Neural progenitor cell (in vitro differentiated cells): ENCODE measurements around the gene EPB41L4B. TPM values are rescaled to one million over a fixed set of nuclear protein-coding genes. Genes with fewer than 3 reads are reported as not detected.
"Not testable (repeated sequence)": the region's sequence is repeated elsewhere in the genome, so short reads cannot be mapped to it uniquely, and the experiment has no call there.

Experiments
- DNase-seq: peaks from one replicate; pipeline ENCODE4 v3.0.0-alpha.2; 2016; ENCODE audit warnings: low spot score
- H2AFZ ChIP-seq: fragments of 200-600 bp; sonication (generic); replicated peaks from 2 replicates; pipeline ENCODE4 v1.6.1; 2016; ENCODE audit warnings: antibody characterized with exemption
- H3F3A ChIP-seq: fragments of 200-600 bp; sonication (generic); 2 replicates; pipeline ENCODE4 v1.6.1; 2016; ENCODE audit warnings: antibody characterized with exemption, low read depth
- H3K27ac ChIP-seq: fragments of 200-600 bp; sonication (generic); 2 replicates; pipeline ENCODE4 v1.5.1; 2016; ENCODE audit warnings: mild to moderate bottlenecking
- H3K27me3 ChIP-seq: fragments of 200-600 bp; sonication (generic); 2 replicates; pipeline ENCODE4 v1.6.1; 2016; ENCODE audit warnings: mild to moderate bottlenecking, moderate library complexity
- H3K36me3 ChIP-seq: fragments of 200-600 bp; sonication (generic); 2 replicates; pipeline ENCODE4 v1.5.1; 2016
- H3K4me1 ChIP-seq: fragments of 200-600 bp; sonication (generic); 2 replicates; pipeline ENCODE4 v1.6.1; 2016; ENCODE audit warnings: mixed run types
- H3K4me2 ChIP-seq: fragments of 200-600 bp; sonication (generic); 2 replicates; pipeline ENCODE4 v1.6.1; 2016
- H3K4me3 ChIP-seq: fragments of 200-600 bp; sonication (generic); 2 replicates; pipeline ENCODE4 v1.5.1; 2016
- H3K79me2 ChIP-seq: fragments of 200-600 bp; sonication (generic); 2 replicates; pipeline ENCODE4 v1.6.1; 2016; ENCODE audit warnings: low read depth
- H3K9ac ChIP-seq: fragments of 200-600 bp; sonication (generic); 2 replicates; pipeline ENCODE4 v1.6.1; 2016
- H3K9me3 ChIP-seq: fragments of 200-600 bp; sonication (generic); 2 replicates; pipeline ENCODE4 v1.5.1; 2016; ENCODE audit warnings: low read depth
- H4K20me1 ChIP-seq: fragments of 200-600 bp; sonication (generic); 2 replicates; pipeline ENCODE4 v1.6.1; 2016; ENCODE audit warnings: low read depth
- H3K27ac Mint-ChIP-seq: 3 replicates; pipeline ENCODE4 v1.8.0; 2021; ENCODE audit warnings: mixed read lengths
- H3K27me3 Mint-ChIP-seq: 2 replicates; pipeline ENCODE4 v1.8.0; 2022; ENCODE audit warnings: low read depth, mild to moderate bottlenecking, inconsistent platforms, moderate library complexity, mixed read lengths; ENCODE audit not compliant: insufficient read depth
- H3K36me3 Mint-ChIP-seq: 3 replicates; pipeline ENCODE4 v1.8.0; 2021; ENCODE audit warnings: mixed read lengths
- H3K4me1 Mint-ChIP-seq: 3 replicates; pipeline ENCODE4 v1.8.0; 2021; ENCODE audit warnings: mixed read lengths
- H3K4me3 Mint-ChIP-seq: 3 replicates; pipeline ENCODE4 v1.8.0; 2021; ENCODE audit warnings: mild to moderate bottlenecking, moderate library complexity, mixed read lengths
- H3K9me3 Mint-ChIP-seq: 3 replicates; pipeline ENCODE4 v1.8.0; 2020; ENCODE audit warnings: mixed read lengths
- EZH2 ChIP-seq: fragments of 200-600 bp; sonication (generic); IDR thresholded peaks from 2 replicates; pipeline ENCODE4 v1.6.1; 2017; ENCODE audit warnings: antibody characterized with exemption, mild to moderate bottlenecking, moderate library complexity
- EZH2phosphoT487 ChIP-seq: fragments of 200-600 bp; sonication (generic); IDR thresholded peaks from 2 replicates; pipeline ENCODE4 v1.6.1; 2017; ENCODE audit warnings: antibody characterized with exemption
- total RNA-seq: library from RNA; depleted of rRNA; stranded (reverse); fragments of >200 nt; gene quantifications from 2 replicates; pipeline ENCODE4 v1.2.3, GENCODE V29; 2015; ENCODE audit warnings: low replicate concordance
- TF ChIP-seq, protein P1 (sequence below): fragments of 200-600 bp; sonication (generic); IDR thresholded peaks from 2 replicates; pipeline ENCODE4 v1.5.1; 2017; ENCODE audit warnings: antibody characterized with exemption, mild to moderate bottlenecking

EPB41L4B gene
- 5.0 and 6.2 TPM in 2 replicates for total RNA-seq

DNA sequence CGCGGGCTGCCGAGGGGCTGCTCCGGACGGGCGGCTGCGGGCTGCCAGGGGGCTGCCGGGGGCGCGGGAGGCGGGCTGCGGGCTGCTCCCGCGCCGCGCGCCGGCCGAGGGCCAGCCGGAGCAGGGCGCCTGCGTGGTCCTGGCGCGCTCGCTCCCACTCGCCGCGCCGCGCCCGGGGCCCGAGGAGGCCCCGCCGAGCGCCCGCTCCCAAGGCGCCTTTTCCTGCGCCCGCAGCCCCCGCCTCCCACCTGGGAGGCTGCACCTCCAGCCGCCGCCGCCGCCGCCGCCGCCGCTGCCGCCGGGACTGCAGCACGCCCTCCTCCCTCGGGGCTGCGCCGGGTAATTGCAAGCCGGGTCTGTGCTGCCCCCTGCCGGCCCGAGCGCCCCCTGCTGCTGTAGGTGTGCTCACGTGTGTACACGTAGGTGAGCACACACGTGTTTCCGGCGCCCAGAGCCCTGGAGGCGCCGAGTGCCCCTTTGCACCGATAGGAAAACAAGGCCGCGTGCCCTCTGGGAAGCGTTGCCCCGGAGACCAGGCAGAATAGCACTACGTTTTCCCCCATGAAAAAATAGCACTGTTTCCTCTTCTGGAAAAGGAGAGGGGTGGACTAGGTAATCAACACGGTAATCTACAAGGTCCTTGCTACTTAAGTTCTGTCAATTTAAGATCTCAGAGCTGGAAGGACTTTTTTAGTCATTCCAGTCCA lies at the start of gene EPB41L4B:
Gene EPB41L4B (minus strand): TSS at position 318 of the 707 bp plus-strand sequence. CDS start 613 bp downstream, outside the sequence.
- Mint-ChIP-seq H3K36me3 (no peaks in the 10 kb centered on the region), H3K9me3 (no peaks in the 10 kb centered on the region), H3K27ac (no peak within 1 kb of the TSS), H3K4me1 (peaks cover 20% of the 10 kb centered on the region), H3K4me3 (peak within 1 kb of the TSS; percentile 91), H3K27me3 (peaks cover 40% of the 10 kb centered on the region)
- Histone ChIP-seq H3K9me3 (no peaks in the 10 kb centered on the region), H3K9ac (no peak within 1 kb of the TSS), H2AFZ (peak within 1 kb of the TSS; percentile 38), H3K27ac (no peak within 1 kb of the TSS), H3K4me3 (peak within 1 kb of the TSS; percentile 66), H3K36me3 (no peaks in the 10 kb centered on the region), H3K79me2 (peaks cover 7% of the 10 kb centered on the region), H3K4me1 (peaks cover 21% of the 10 kb centered on the region), H3K27me3 (peaks cover 35% of the 10 kb centered on the region), H4K20me1 (peaks cover 33% of the 10 kb centered on the region), H3F3A (peaks cover 13% of the 10 kb centered on the region), H3K4me2 (peak within 1 kb of the TSS; percentile 98)
- TF ChIP-seq, protein P1, sequence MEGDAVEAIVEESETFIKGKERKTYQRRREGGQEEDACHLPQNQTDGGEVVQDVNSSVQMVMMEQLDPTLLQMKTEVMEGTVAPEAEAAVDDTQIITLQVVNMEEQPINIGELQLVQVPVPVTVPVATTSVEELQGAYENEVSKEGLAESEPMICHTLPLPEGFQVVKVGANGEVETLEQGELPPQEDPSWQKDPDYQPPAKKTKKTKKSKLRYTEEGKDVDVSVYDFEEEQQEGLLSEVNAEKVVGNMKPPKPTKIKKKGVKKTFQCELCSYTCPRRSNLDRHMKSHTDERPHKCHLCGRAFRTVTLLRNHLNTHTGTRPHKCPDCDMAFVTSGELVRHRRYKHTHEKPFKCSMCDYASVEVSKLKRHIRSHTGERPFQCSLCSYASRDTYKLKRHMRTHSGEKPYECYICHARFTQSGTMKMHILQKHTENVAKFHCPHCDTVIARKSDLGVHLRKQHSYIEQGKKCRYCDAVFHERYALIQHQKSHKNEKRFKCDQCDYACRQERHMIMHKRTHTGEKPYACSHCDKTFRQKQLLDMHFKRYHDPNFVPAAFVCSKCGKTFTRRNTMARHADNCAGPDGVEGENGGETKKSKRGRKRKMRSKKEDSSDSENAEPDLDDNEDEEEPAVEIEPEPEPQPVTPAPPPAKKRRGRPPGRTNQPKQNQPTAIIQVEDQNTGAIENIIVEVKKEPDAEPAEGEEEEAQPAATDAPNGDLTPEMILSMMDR = peak; percentile 95
- no peak for TF ChIP-seq EZH2phosphoT487
- DNase-seq = peak; percentile 93

DNA sequence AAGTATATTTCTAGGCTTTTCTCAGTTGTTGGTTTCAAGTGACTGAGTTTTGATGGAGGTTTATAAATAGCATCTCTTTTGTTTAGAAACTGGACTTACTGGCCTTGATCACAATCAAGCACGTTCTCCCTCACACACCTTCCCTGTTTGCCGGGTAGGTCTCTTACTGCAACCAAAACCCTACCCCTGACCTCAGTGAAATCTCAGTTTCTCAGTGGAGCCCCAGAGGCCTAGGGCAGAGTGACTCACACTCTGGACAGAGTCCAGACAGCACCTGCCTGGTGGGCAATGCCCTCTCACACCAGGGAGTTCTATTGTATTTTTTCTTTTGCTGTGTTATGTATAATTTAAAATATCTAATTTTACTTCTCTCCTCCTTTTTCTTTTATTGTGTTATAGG lies 48.4 kb upstream of the EPB41L4B start:
- Histone ChIP-seq H3K9me3 (no peaks in the 10 kb centered on the region), H2AFZ (no peak overlapping the region), H3K4me2 (no peak overlapping the region), H4K20me1 (no peaks in the 10 kb centered on the region), H3K27me3 (no peaks in the 10 kb centered on the region), H3F3A (no peaks in the 10 kb centered on the region), H3K36me3 (no peaks in the 10 kb centered on the region), H3K27ac (no peak overlapping the region), H3K4me3 (no peak overlapping the region), H3K9ac (no peak overlapping the region), H3K4me1 (no peaks in the 10 kb centered on the region), H3K79me2 (no peaks in the 10 kb centered on the region)
- TF ChIP-seq, protein P1 = no peak
- no peak for TF ChIP-seq EZH2phosphoT487
- TF ChIP-seq EZH2 = no peak
- Mint-ChIP-seq H3K9me3 (peaks cover 6% of the 10 kb centered on the region), H3K4me3 (no peak overlapping the region), H3K27me3 (peaks cover 2% of the 10 kb centered on the region), H3K27ac (no peak overlapping the region), H3K4me1 (no peaks in the 10 kb centered on the region), H3K36me3 (no peaks in the 10 kb centered on the region)
- no peak for DNase-seq

DNA sequence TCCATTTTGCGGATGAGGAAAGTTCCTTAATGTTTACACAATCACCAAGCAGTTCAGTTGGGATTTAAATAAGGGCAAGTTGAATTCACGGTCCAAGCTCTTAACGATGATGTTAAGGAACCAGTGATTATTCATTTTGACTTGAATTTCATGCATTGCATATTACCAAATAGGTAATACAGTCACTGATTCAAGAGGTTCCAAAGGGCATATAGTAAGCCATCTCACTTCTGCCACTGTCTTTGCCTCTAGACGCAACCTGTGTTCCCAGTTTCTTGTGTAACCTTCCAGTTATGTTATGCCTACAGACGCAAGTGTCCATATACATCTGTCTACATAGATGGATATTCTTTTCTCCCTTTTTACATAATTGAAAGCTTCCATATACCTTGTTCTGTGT lies 39.9 kb upstream of the EPB41L4B start:
- Histone ChIP-seq H3K27me3 (no peaks in the 10 kb centered on the region), H3K4me1 (no peaks in the 10 kb centered on the region), H4K20me1 (no peaks in the 10 kb centered on the region), H3K36me3 (no peaks in the 10 kb centered on the region), H3K79me2 (no peaks in the 10 kb centered on the region), H3K27ac (no peak overlapping the region), H3K9ac (no peak overlapping the region), H3K9me3 (no peaks in the 10 kb centered on the region), H3K4me3 (no peak overlapping the region), H3F3A (no peaks in the 10 kb centered on the region), H2AFZ (no peak overlapping the region), H3K4me2 (no peak overlapping the region)
- H3K4me1 Mint-ChIP-seq = peaks cover 1% of the 10 kb centered on the region
- H3K9me3 Mint-ChIP-seq = no peaks in the 10 kb centered on the region
- no peak for DNase-seq
- H3K36me3 Mint-ChIP-seq = no peaks in the 10 kb centered on the region
- H3K27ac Mint-ChIP-seq = no peak overlapping the region
- no peak for TF ChIP-seq EZH2
- TF ChIP-seq, protein P1 = no peak
- no peak for TF ChIP-seq EZH2phosphoT487
- no peak overlapping the region for H3K4me3 Mint-ChIP-seq
- H3K27me3 Mint-ChIP-seq = peaks cover 2% of the 10 kb centered on the region

DNA sequence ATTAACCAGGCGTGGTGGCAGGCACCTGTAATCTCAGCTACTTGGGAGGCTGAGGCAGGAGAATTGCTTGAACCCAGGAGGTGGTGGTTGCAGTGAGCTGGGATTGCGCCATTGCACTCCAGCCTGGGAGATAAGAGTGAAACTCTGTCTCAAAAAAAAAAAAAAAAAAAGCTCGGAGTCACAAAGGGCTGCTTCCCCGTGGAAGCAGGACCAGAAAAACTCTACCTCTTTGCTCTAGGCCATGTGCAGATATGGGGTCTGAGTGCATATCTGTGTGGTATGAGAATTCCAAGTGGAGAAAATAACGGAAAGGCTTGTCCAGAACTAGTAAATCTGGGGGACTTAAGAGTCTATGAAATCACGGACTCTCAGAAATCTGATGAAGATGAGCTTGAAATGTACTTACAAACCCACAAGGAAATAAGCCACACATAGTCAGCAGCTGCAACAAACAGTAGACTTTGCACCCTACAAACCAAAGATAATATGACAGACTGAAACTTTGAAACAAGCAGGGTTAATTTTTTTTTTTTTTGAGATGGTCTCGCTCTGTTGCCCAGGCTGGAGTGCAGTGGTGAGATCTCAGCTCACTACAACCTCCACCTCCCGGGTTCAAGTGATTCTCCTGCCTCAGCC lies 38.2 kb upstream of the EPB41L4B start:
- not testable (repeated sequence) for H3K27me3 Mint-ChIP-seq, H3K4me1 ChIP-seq, H3K27me3 ChIP-seq, H3K9ac ChIP-seq, H3K4me3 Mint-ChIP-seq, H3K79me2 ChIP-seq, H2AFZ ChIP-seq, H3K4me2 ChIP-seq, H3K27ac Mint-ChIP-seq, H3K36me3 ChIP-seq, H3K9me3 Mint-ChIP-seq, DNase-seq, H3K4me1 Mint-ChIP-seq, H3K9me3 ChIP-seq, H3K4me3 ChIP-seq, H3K27ac ChIP-seq, H4K20me1 ChIP-seq, H3K36me3 Mint-ChIP-seq, H3F3A ChIP-seq
